GM04504 (cell line): ENCODE measurements around the gene APOA4.
"Not testable (repeated sequence)": the region's sequence is repeated elsewhere in the genome, so short reads cannot be mapped to it uniquely, and the experiment has no call there.

Experiments used
- DNase-seq: peaks from one replicate; pipeline ENCODE4 v3.0.0-alpha.2; 2012; ENCODE audit warnings: low read depth

The APOA4 gene

GRCh38 chr11:116847612-116848011 lies 24.5 kb upstream of the APOA4 start:
- no peak for DNase-seq

- DNase-seq: no peak
Observed at GRCh38 chr11:116844722-116845121, 21.6 kb upstream of the APOA4 start.

- DNase-seq: no peak
Observed at GRCh38 chr11:116843661-116844060, 20.6 kb upstream of the APOA4 start.

- DNase-seq: no peak
Observed at GRCh38 chr11:116842909-116843308, 19.8 kb upstream of the APOA4 start.

- DNase-seq: no peak
Observed at GRCh38 chr11:116842117-116842516, 19.0 kb upstream of the APOA4 start.

- DNase-seq: no peak
Observed at GRCh38 chr11:116840746-116841296, 17.7 kb upstream of the APOA4 start.

GRCh38 chr11:116840224-116840745 lies 17.2 kb upstream of the APOA4 start:
- no peak for DNase-seq

GRCh38 chr11:116838321-116839084 lies 15.4 kb upstream of the APOA4 start:
- no peak for DNase-seq

- no peak for DNase-seq
Observed at GRCh38 chr11:116837231-116838091, 14.4 kb upstream of the APOA4 start, which contains the start of gene APOA1. Gene APOA1 (minus strand): TSS chr11:116837622. CDS start chr11:116837387, 235 bp downstream.

- DNase-seq: no peak
Observed at GRCh38 chr11:116836632-116836991, 13.5 kb upstream of the APOA4 start.

- DNase-seq: peak; percentile 86
Observed at GRCh38 chr11:116835791-116836631, 12.9 kb upstream of the APOA4 start.

- no peak for DNase-seq
Observed at GRCh38 chr11:116835042-116835772, 12.1 kb upstream of the APOA4 start.

GRCh38 chr11:116834535-116835041 lies 11.5 kb upstream of the APOA4 start:
- DNase-seq: not testable (repeated sequence)

GRCh38 chr11:116833816-116834534 lies 10.9 kb upstream of the APOA4 start:
- no peak for DNase-seq

GRCh38 chr11:116833491-116833815 lies 10.3 kb upstream of the APOA4 start:
- DNase-seq: no peak

- DNase-seq: no peak
Observed at GRCh38 chr11:116832350-116833290, 9.5 kb upstream of the APOA4 start.

GRCh38 chr11:116831790-116832349 lies 8.8 kb upstream of the APOA4 start:
- DNase-seq: no peak

GRCh38 chr11:116830184-116830912 lies 7.2 kb upstream of the APOA4 start:
- DNase-seq: no peak
